Natural killer cell (primary cell): ENCODE measurements around the gene FGFBP3. TPM values are rescaled to one million over a fixed set of nuclear protein-coding genes. Genes with fewer than 3 reads are reported as not detected.

Experiments used
- ATAC-seq, 3 donors: fragments of 150-1000 bp in 2 of 3; fragments of 200-7000 bp in 1 of 3; cut with Tn5 transposase; 1 replicate in 1 of 3; 2 replicates in 2 of 3; pipeline ENCODE4 v1.10.0; 2021; ENCODE audit warnings: mild to moderate bottlenecking in 2 of 3, moderate library complexity in 2 of 3
- DNase-seq, 2 donors: peaks; one replicate each; pipeline versions ENCODE4 v3.0.0 to v3.0.0-alpha.2; 2013 to 2021; ENCODE audit warnings: mixed read lengths in 1 of 2
- H3K27ac ChIP-seq: one replicate; pipeline ENCODE4 v1.5.1; 2013; ENCODE audit warnings: mild to moderate bottlenecking, low read length
- H3K27me3 ChIP-seq: one replicate; pipeline ENCODE4 v1.6.1; 2013; ENCODE audit warnings: low read length; ENCODE audit not compliant: control insufficient read depth, insufficient read depth
- H3K36me3 ChIP-seq: one replicate; pipeline ENCODE4 v1.6.1; 2013; ENCODE audit warnings: low read length; ENCODE audit not compliant: control insufficient read depth, insufficient read depth
- H3K4me1 ChIP-seq: one replicate; pipeline ENCODE4 v1.6.1; 2013; ENCODE audit warnings: low read length; ENCODE audit not compliant: control insufficient read depth, insufficient read depth
- H3K4me3 ChIP-seq: one replicate; pipeline ENCODE4 v1.5.1; 2013; ENCODE audit warnings: low read length
- H3K9me3 ChIP-seq: one replicate; pipeline ENCODE4 v1.6.1; 2013; ENCODE audit warnings: low read length; ENCODE audit not compliant: control insufficient read depth, insufficient read depth
- H3K27ac Mint-ChIP-seq, 2 donors: one replicate each; pipeline ENCODE4 v1.8.0; 2022; ENCODE audit warnings: mild to moderate bottlenecking in 2 of 2, mixed read lengths in 2 of 2, moderate library complexity in 1 of 2
- H3K27me3 Mint-ChIP-seq, 2 donors: one replicate each; pipeline ENCODE4 v1.8.0; 2022; ENCODE audit warnings: low read depth in 2 of 2, mixed read lengths in 2 of 2
- H3K36me3 Mint-ChIP-seq: one replicate; pipeline ENCODE4 v1.8.0; 2022; ENCODE audit warnings: mixed read lengths
- H3K4me1 Mint-ChIP-seq, 2 donors: one replicate each; pipeline ENCODE4 v1.8.0; 2022; ENCODE audit warnings: mixed read lengths in 2 of 2
- H3K4me3 Mint-ChIP-seq: one replicate; pipeline ENCODE4 v1.8.0; 2022; ENCODE audit warnings: mild to moderate bottlenecking, moderate library complexity, mixed read lengths
- H3K9me3 Mint-ChIP-seq, 2 donors: one replicate each; pipeline ENCODE4 v1.8.0; 2022; ENCODE audit warnings: mixed read lengths in 2 of 2
- WGBS: methylation state at CpG from one replicate; pipeline ENCODE4 v1.1.7; 2013; ENCODE audit warnings: missing lambda C conversion rate; ENCODE audit not compliant: insufficient coverage; 5-methylcytosine and 5-hydroxymethylcytosine counted together
- intact Hi-C: fragments of 100-400 bp; cut with micrococcal nuclease; formaldehyde crosslinking; loops from one replicate; pipeline ENCODE4 v1.14.2; 2022
- total RNA-seq, 4 donors: library from RNA; stranded (reverse); fragments of 120-200 nt in 1 of 4; gene quantifications; one replicate each; pipeline versions ENCODE4 v1.2.3 to v1.2.4, GENCODE V29; 2013 to 2022
- TF ChIP-seq, protein P1 (sequence below): fragments of 200-600 bp; IDR thresholded peaks from one replicate; pipeline ENCODE4 v1.8.0; 2022; ENCODE audit warnings: antibody characterized with exemption

FGFBP3 gene
- total RNA-seq, 3 donors from 2014 or later (not counting 1 experiment from before 2014, with no cell fraction given): 2.0 to 2.9 (median 2.4) TPM

DNA sequence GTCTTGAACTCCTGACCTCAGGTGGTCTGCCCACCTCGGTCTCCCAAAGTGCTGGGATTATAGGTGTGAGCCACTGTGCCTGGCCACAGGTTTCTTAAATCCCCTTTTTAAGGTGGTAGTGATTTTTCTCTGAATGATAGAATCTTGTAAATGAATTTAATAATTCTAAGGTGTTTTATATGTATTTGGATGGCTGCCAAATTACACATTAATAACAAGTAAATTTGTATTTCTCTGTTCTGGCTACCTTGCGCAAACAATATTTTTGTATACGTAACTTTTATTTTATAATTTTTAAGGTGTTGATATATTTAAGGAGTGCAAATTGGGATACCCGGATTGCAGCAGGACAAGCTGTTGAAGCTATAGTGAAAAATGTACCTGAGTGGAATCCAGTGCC, 30.4 kb upstream of the FGFBP3 start:
- no peak overlapping the region for H3K27ac ChIP-seq
- no peak overlapping the region for H3K4me3 ChIP-seq
- TF ChIP-seq, protein P1, sequence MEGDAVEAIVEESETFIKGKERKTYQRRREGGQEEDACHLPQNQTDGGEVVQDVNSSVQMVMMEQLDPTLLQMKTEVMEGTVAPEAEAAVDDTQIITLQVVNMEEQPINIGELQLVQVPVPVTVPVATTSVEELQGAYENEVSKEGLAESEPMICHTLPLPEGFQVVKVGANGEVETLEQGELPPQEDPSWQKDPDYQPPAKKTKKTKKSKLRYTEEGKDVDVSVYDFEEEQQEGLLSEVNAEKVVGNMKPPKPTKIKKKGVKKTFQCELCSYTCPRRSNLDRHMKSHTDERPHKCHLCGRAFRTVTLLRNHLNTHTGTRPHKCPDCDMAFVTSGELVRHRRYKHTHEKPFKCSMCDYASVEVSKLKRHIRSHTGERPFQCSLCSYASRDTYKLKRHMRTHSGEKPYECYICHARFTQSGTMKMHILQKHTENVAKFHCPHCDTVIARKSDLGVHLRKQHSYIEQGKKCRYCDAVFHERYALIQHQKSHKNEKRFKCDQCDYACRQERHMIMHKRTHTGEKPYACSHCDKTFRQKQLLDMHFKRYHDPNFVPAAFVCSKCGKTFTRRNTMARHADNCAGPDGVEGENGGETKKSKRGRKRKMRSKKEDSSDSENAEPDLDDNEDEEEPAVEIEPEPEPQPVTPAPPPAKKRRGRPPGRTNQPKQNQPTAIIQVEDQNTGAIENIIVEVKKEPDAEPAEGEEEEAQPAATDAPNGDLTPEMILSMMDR: no peak
- no peaks in the 10 kb centered on the region for H3K9me3 ChIP-seq
- H3K4me1 Mint-ChIP-seq: peaks cover 26 to 27% of the 10 kb centered on the region in 2 donors
- H3K36me3 ChIP-seq: peaks cover 24% of the 10 kb centered on the region
- peaks cover 13% of the 10 kb centered on the region for H3K36me3 Mint-ChIP-seq
- intact Hi-C loops: no loop called here
- H3K27me3 ChIP-seq: no peaks in the 10 kb centered on the region
- H3K9me3 Mint-ChIP-seq: no peaks in the 10 kb centered on the region
- H3K4me1 ChIP-seq: no peaks in the 10 kb centered on the region
- DNase-seq: no peak
- no peak overlapping the region for H3K27ac Mint-ChIP-seq
- no peak overlapping the region for H3K4me3 Mint-ChIP-seq
- no peak for ATAC-seq
- 94% methylated on average over 4 of the region's 4 CpGs for WGBS
- H3K27me3 Mint-ChIP-seq: no peaks in the 10 kb centered on the region

DNA sequence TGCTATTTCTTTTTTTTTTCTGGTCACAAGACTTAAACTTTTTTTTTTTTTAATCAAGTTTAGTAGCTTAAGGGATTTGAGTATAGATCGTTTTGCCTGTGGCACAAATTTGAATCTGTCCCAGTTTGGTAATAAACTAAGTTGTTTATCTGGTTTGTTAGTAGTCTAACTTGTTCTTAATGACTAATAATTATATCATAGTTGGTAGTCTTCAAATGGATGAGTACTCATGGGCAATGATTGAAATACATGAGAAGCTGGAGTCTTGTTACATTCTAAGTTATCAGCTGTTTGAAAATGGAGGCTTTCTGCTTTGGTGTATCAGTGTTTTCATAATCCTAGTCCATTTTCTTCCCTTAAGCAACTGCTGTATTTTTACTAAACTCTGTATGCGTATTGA, 26.6 kb upstream of the FGFBP3 start:
- H3K27ac ChIP-seq: no peak overlapping the region
- peaks cover 7% of the 10 kb centered on the region for H3K36me3 Mint-ChIP-seq
- no peak overlapping the region for H3K4me3 ChIP-seq
- peaks cover 4% of the 10 kb centered on the region for H3K4me1 ChIP-seq
- TF ChIP-seq, protein P1: no peak
- peaks cover 22% of the 10 kb centered on the region for H3K36me3 ChIP-seq
- H3K27me3 ChIP-seq: no peaks in the 10 kb centered on the region
- no peaks in the 10 kb centered on the region for H3K27me3 Mint-ChIP-seq
- H3K4me1 Mint-ChIP-seq: peaks cover 50 to 56% of the 10 kb centered on the region in 2 donors
- no peaks in the 10 kb centered on the region for H3K9me3 ChIP-seq
- ATAC-seq (no peak), DNase-seq (no peak)
- no peaks in the 10 kb centered on the region for H3K9me3 Mint-ChIP-seq
- no peak overlapping the region for H3K27ac Mint-ChIP-seq
- WGBS: 88% methylated on average over 1 of the region's 2 CpGs
- intact Hi-C loops: no loop called here
- no peak overlapping the region for H3K4me3 Mint-ChIP-seq

DNA sequence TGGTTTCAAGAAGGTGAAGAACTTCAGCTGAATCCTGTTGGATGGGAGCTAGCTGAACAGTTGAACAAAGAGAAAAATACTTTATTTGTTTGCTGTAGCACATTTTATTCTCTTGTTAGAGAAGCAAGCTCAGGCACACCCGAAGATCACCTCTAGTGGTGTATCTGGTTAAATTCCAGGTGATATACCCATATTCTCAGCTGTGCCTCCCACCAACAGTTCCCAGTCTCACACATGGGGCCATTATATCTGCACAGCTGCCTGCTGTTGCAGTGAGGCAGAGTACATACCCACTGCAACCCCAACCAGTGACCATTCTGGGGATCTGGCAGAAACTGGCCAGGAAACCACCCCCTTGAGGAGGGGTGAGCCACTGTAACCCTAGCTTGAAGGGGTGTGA, 23.5 kb upstream of the FGFBP3 start:
- WGBS: 92% methylated on average over 1 of the region's 1 CpG
- ATAC-seq: peak; percentile 41 to 57 (median 47)
- Mint-ChIP-seq H3K27ac (peak overlapping the region in 1 of 2 donors; percentile 0), H3K27me3 (no peaks in the 10 kb centered on the region), H3K9me3 (no peaks in the 10 kb centered on the region), H3K4me3 (no peak overlapping the region), H3K4me1 (peaks cover 39 to 51% of the 10 kb centered on the region in 2 donors), H3K36me3 (peaks cover 7% of the 10 kb centered on the region)
- no peak overlapping the region for H3K27ac ChIP-seq
- H3K27me3 ChIP-seq: no peaks in the 10 kb centered on the region
- intact Hi-C loops: no loop called here
- peaks cover 4% of the 10 kb centered on the region for H3K4me1 ChIP-seq
- peaks cover 20% of the 10 kb centered on the region for H3K36me3 ChIP-seq
- TF ChIP-seq, protein P1: no peak
- H3K9me3 ChIP-seq: no peaks in the 10 kb centered on the region
- no peak for DNase-seq
- no peak overlapping the region for H3K4me3 ChIP-seq

DNA sequence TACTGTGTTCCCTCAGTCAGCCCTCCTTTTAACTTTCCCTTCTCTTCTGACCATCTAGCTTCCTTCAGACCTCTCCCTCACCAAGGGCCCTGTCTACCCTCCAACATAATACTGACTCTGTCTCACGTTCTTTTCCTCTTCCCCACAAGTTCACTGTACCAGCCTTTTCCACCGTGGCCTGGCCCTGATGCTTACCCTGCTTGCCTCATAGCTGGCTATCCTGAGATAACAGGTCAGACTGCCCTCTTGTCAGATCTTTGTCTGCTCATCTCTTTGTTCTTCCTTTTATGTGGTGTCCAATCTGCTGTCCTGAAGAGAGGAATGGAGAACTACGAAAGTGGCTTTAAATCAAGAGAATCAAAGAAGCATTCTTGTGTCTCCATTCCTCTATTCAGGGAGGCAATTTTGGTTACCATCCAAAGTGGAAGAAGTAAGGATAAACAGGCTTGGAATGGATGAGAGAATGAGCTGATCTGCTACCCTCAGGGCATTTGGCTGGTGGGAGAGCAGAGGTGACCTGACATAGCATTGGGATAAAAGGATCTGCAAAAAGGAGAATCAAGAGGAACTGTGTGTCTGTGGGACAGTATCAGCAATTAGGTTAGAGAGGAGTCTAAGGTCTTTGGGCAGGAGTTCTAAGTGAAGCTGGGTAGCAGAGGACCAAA, 22.4 kb upstream of the FGFBP3 start:
- no peaks in the 10 kb centered on the region for H3K27me3 Mint-ChIP-seq
- Histone ChIP-seq H3K4me1 (peaks cover 4% of the 10 kb centered on the region), H3K36me3 (peaks cover 24% of the 10 kb centered on the region), H3K9me3 (no peaks in the 10 kb centered on the region), H3K27me3 (no peaks in the 10 kb centered on the region), H3K4me3 (no peak overlapping the region), H3K27ac (no peak overlapping the region)
- H3K4me3 Mint-ChIP-seq: no peak overlapping the region
- peaks cover 7% of the 10 kb centered on the region for H3K36me3 Mint-ChIP-seq
- peak overlapping the region in 1 of 2 donors; percentile 8 for H3K27ac Mint-ChIP-seq
- intact Hi-C loops: no loop called here
- DNase-seq (no peak), ATAC-seq (no peak)
- peaks cover 45 to 56% of the 10 kb centered on the region in 2 donors for H3K4me1 Mint-ChIP-seq
- TF ChIP-seq, protein P1: no peak
- H3K9me3 Mint-ChIP-seq: no peaks in the 10 kb centered on the region
- WGBS: 64% methylated on average over 2 of the region's 3 CpGs
